ENCODE data around the gene TSTD2.

- no peak for TF ChIP-seq CTCF (IDR thresholded peaks at IDR 0.05)
- no peak for TF ChIP-seq EP300 (IDR thresholded peaks at IDR 0.05)
Measured at GRCh38 chr9:97651646-97652045, 18.5 kb upstream of the TSTD2 start.
